NCI-H510A treated with DMSO at 0.1 percent for 48 hours (cell line): ENCODE results near the gene ETFB.

Experiments used
- DNase-seq: peaks from one replicate; lab custom pipeline; 2025; lab: John Stamatoyannopoulos, UW

ETFB gene

GRCh38 chr19:51372649-51373504 is 6.7 kb upstream of the ETFB start, which contains the start of gene NKG7:
Gene NKG7 (minus strand): TSS chr19:51372654. CDS start chr19:51372535, 119 bp downstream.
- no peak for DNase-seq

GRCh38 chr19:51372021-51372648 is 5.9 kb upstream of the ETFB start:
- no peak for DNase-seq

GRCh38 chr19:51371186-51371690 is 5.0 kb upstream of the ETFB start:
- DNase-seq = no peak

GRCh38 chr19:51370230-51370629 is 4.0 kb upstream of the ETFB start:
- no peak for DNase-seq

GRCh38 chr19:51368366-51369282 is 2.4 kb upstream of the ETFB start, which contains the start of gene CLDND2:
Gene CLDND2 (minus strand): TSS chr19:51369003. CDS start chr19:51368577, 426 bp downstream.
- no peak for DNase-seq

- no peak for DNase-seq
Measured at GRCh38 chr19:51367565-51368365, 1.6 kb upstream of the ETFB start.

GRCh38 chr19:51367255-51367564 is 1.0 kb upstream of the ETFB start:
- no peak for DNase-seq

GRCh38 chr19:51366389-51367254 is 434 bp upstream of the ETFB start:
- DNase-seq = no peak

- no peak for DNase-seq
Measured at GRCh38 chr19:51365211-51365964, 800 bp downstream of the ETFB start.

- DNase-seq = no peak
Measured at GRCh38 chr19:51364200-51365106, 1.7 kb downstream of the ETFB start.

GRCh38 chr19:51361239-51361638 is 4.9 kb downstream of the ETFB start:
- DNase-seq = no peak

- no peak for DNase-seq
Measured at GRCh38 chr19:51359294-51359693, 6.9 kb downstream of the ETFB start.

GRCh38 chr19:51357952-51358351 is 8.2 kb downstream of the ETFB start:
- no peak for DNase-seq

GRCh38 chr19:51356159-51356801 is 9.9 kb downstream of the ETFB start:
- DNase-seq = no peak

GRCh38 chr19:51354742-51355148 is 11.4 kb downstream of the ETFB start:
- no peak for DNase-seq

- no peak for DNase-seq
Measured at GRCh38 chr19:51354103-51354741, 12.0 kb downstream of the ETFB start.

- no peak for DNase-seq
Measured at GRCh38 chr19:51352783-51353360, 13.3 kb downstream of the ETFB start.
